NT2/D1 (cell line): ENCODE data around the gene ANKRD13D.

Experiments used
- DNase-seq: peaks from one replicate; pipeline ENCODE4 v3.0.0-alpha.2; 2011; ENCODE audit warnings: low read depth, low spot score
- H3K27me3 ChIP-seq: 2 replicates; pipeline ENCODE4 v1.6.0; 2011; ENCODE audit warnings: mild to moderate bottlenecking; ENCODE audit not compliant: insufficient read length, insufficient read depth
- H3K36me3 ChIP-seq: 2 replicates; pipeline ENCODE4 v1.6.1; 2011; ENCODE audit warnings: mild to moderate bottlenecking, low read length, mixed read lengths; ENCODE audit not compliant: insufficient read depth, insufficient read length
- H3K4me1 ChIP-seq: 2 replicates; pipeline ENCODE4 v1.5.1; 2011; ENCODE audit not compliant: insufficient read depth, insufficient read length
- H3K4me3 ChIP-seq: 2 replicates; pipeline ENCODE4 v1.5.1; 2011; ENCODE audit warnings: low read depth; ENCODE audit not compliant: insufficient read length
- H3K9ac ChIP-seq: 2 replicates; pipeline ENCODE4 v1.6.0; 2011; ENCODE audit warnings: low read depth; ENCODE audit not compliant: insufficient read length
- H3K9me3 ChIP-seq: 2 replicates; pipeline ENCODE4 v1.5.1; 2011; ENCODE audit warnings: mild to moderate bottlenecking, low read length; ENCODE audit not compliant: insufficient read depth
- SUZ12 ChIP-seq: IDR thresholded peaks from 2 replicates; pipeline ENCODE4 v1.6.1; 2011; ENCODE audit not compliant: insufficient read length, insufficient read depth; ENCODE audit errors: extremely low read depth
- YY1 ChIP-seq: IDR thresholded peaks from 2 replicates; pipeline ENCODE4 v1.6.1; 2011; ENCODE audit not compliant: insufficient read length, insufficient read depth
- ZNF274 ChIP-seq: IDR thresholded peaks from 2 replicates; pipeline ENCODE4 v1.6.1; 2011; ENCODE audit warnings: mild to moderate bottlenecking, low read depth, low read length

ANKRD13D gene

DNA sequence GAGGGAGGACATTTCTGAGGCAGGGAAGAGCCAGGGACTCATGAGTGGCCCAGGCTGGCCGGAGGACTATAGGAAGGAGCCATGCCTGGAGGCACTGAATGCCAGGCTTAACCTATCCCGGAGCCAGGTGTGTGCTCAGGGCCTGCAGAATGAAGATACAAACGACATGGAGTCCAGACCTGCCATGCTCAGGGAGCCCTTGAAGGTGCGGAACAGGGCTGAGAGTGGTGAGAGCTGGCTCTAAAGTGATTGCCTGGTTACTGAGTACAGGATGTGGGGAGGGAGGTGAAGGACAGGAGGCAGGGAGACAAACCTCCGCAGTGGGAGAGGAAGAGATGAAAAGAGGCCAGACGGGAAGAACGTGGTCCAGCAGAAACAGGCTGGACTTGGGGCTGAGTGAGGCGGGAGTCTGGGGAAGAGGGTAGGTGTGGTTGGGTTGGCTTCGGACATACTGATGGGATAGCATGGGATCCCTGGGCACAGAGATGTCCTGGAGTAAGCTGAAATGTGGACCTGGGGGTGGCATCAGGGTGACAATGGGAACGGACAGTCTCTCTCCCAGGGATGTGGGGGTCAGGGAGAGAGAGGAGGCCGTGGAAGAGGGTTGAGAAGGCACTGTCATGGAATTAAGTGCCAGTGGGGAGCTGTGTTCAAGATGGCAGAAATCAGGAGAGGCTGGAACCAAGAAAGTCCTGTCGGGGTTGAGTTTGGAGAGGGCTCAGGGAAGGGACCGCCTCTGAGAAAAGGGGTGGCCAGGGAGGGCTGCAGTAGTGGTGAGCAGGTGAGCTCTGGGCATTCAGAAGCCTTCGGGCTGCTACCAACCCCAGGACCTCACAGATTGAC is 1.5 kb upstream of the ANKRD13D start:
- H3K9ac ChIP-seq: peak overlapping the region; percentile 100
- H3K9me3 ChIP-seq: no peaks in the 10 kb centered on the region
- H3K36me3 ChIP-seq: peaks cover 75% of the 10 kb centered on the region
- H3K4me1 ChIP-seq: peaks cover 29% of the 10 kb centered on the region
- H3K4me3 ChIP-seq: peak overlapping the region; percentile 89
- no peaks in the 10 kb centered on the region for H3K27me3 ChIP-seq
- no peak for DNase-seq
- TF ChIP-seq YY1 (no peak), ZNF274 (no peak), SUZ12 (no peak)

DNA sequence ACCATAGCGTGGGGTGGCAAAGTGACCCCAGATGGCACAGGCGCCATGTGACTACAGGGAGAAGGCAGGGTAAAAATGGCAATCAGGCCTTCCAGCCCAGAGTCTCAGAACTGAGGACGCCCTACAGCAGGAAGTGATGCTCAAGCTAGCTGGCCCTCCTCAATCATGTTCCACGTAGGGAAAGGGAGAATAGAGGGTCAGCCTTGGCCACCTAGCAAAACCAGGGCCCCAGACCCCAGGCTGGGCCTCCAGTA is 978 bp upstream of the ANKRD13D start:
- Histone ChIP-seq H3K4me1 (peaks cover 29% of the 10 kb centered on the region), H3K36me3 (peaks cover 75% of the 10 kb centered on the region), H3K27me3 (no peaks in the 10 kb centered on the region), H3K9ac (peak overlapping the region; percentile 100), H3K4me3 (peak overlapping the region; percentile 89), H3K9me3 (no peaks in the 10 kb centered on the region)
- DNase-seq: no peak
- TF ChIP-seq ZNF274: no peak

DNA sequence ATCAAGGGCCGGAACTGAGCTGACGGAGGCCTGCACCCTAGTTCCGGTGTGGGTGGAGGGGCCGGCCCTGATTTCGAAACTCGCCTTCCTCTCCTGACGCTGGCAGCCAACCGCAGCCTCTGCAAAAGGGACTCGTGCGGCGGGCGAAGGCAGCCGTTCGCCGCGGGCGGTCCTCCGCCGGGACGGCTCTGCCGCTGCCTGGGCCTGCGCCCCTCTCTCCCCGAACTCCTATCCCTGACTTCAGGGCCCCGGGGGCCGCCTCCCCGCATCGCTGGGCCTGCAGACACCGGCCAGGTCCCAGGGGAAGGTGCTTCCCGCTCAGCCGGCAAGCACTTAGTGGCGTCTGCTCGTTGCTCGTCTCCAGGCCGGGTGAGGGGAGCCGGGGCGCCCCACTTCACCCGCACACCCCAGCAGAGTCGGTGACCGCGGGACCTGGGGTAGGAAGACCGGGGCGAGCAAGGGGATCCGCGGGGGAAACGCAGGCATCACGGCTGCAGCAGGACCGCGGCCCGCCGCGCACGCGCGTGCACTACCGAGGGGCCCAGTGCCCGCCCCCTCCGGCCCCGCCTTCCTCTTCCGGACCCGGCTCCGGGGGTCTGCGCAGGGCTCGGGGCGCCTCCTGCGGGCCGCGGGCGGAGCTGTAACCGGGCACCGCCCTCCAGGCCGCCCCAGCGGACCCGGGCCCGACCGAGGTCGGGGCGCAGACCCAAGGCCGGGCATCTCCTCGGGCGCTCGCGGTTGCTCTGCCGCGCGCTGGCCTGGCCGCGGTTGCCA is 464 bp upstream of the ANKRD13D start:
- H3K4me1 ChIP-seq: peaks cover 29% of the 10 kb centered on the region
- DNase-seq: peak; percentile 93
- TF ChIP-seq ZNF274 (no peak), YY1 (no peak), SUZ12 (no peak)
- no peaks in the 10 kb centered on the region for H3K27me3 ChIP-seq
- peak overlapping the region; percentile 100 for H3K9ac ChIP-seq
- peak overlapping the region; percentile 89 for H3K4me3 ChIP-seq
- H3K9me3 ChIP-seq: no peaks in the 10 kb centered on the region
- H3K36me3 ChIP-seq: peaks cover 75% of the 10 kb centered on the region

DNA sequence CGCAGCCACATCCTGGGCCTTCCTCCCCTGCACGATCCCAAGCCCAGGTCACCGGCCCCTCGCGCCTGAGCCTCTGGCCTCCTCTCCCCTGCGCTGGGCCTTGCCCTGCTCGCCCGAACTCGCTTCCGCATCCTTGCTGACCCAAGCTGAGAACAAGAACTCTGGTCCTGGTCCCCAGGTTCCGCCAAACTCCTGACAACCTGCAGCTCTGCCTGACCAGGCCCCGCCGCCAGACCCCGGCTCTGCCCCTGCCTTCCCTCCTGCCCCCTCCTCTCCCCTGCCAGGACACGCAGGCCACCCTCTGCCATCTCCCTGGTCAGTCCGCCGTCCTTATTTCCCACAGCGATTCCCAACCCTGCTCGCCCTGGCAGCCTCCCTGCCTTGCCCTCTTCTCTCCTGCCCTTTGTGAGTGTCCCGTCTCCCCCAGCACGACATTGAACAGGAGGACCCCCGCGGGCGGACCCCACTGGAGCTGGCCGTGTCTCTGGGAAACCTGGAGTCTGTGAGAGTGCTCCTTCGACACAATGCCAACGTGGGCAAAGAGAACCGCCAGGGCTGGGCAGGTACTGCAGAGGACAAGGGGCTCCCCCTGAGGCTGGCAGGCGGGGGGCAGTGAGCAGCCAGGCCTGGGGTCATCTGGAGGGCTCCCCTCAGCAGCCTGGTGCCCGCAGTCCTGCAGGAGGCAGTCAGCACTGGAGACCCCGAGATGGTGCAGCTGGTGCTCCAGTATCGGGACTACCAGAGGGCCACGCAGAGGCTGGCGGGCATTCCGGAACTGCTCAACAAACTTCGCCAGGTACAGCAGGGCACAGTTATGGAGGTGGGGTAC is 762 bp downstream of the ANKRD13D start:
- H3K27me3 ChIP-seq: no peaks in the 10 kb centered on the region
- peaks cover 72% of the 10 kb centered on the region for H3K36me3 ChIP-seq
- no peak for DNase-seq
- TF ChIP-seq YY1 (no peak), ZNF274 (no peak), SUZ12 (no peak)
- H3K4me1 ChIP-seq: peaks cover 29% of the 10 kb centered on the region
- H3K9ac ChIP-seq: peak overlapping the region; percentile 90
- peak overlapping the region; percentile 67 for H3K4me3 ChIP-seq
- H3K9me3 ChIP-seq: peaks cover 7% of the 10 kb centered on the region

DNA sequence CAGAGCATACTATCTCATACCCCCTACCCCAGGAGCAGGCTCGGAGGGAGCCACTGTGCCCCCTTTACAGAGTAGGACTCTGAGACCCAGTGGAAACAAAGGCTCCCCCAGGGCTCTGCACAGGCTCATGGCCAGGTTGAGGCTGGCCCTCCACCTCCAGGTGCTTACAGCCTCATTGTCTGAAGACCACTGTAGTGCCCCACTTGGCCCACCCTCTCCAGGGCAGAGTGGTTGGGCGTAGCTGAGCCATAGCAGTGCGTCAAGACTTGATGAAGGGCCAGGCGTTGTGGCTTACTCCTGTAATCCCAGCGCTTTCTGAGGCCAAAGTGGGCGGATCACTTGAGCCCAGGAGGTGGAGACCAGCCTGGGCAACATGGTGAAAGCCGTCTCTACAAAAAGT is 1.7 kb downstream of the ANKRD13D start:
- peaks cover 29% of the 10 kb centered on the region for H3K4me1 ChIP-seq
- peaks cover 64% of the 10 kb centered on the region for H3K36me3 ChIP-seq
- H3K9ac ChIP-seq: peak overlapping the region; percentile 90
- H3K4me3 ChIP-seq: peak overlapping the region; percentile 67
- no peak for DNase-seq
- H3K27me3 ChIP-seq: no peaks in the 10 kb centered on the region
- no peak for TF ChIP-seq YY1
- TF ChIP-seq SUZ12: no peak
- no peak for TF ChIP-seq ZNF274
- H3K9me3 ChIP-seq: peaks cover 17% of the 10 kb centered on the region

DNA sequence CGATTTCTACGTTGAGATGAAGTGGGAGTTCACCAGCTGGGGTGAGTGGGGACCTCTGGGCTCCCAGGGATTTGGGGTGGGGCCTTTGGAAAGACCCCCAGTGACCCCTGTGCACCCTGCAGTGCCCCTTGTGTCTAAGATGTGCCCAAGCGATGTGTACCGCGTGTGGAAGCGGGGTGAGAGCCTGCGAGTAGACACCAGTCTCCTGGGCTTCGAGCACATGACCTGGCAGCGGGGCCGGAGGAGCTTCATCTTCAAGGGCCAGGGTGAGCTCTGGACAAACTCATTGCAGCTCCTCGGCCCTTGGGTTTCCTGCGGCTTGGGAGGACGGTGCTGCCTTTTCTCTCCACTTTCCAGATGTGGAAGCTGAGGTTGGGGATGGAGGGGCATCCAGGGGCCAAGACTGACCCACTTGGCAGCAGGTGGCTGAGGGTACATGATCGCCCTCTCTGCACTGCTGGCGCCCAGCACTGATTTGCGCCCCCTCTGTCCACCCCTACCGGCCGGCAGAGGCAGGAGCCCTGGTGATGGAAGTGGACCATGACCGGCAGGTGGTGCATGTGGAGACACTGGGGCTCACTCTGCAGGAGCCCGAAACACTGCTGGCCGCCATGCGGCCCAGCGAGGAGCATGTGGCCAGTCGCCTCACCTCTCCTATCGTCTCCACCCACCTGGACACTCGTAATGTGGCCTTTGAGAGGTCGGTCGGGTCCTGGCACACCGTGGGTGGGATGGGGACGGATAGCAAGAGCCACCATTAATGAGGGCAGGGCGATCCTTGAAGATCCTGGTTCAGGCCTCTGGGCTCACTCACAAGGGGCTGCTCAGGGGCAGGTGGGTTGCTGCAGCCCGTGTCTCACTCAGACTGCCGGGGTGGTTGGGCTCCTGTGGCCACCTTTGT is 2.6 kb downstream of the ANKRD13D start:
- no peak for DNase-seq
- no peak overlapping the region for H3K4me3 ChIP-seq
- H3K4me1 ChIP-seq: peaks cover 27% of the 10 kb centered on the region
- H3K9ac ChIP-seq: no peak overlapping the region
- H3K27me3 ChIP-seq: no peaks in the 10 kb centered on the region
- TF ChIP-seq YY1 (no peak), ZNF274 (no peak), SUZ12 (no peak)
- H3K36me3 ChIP-seq: peaks cover 63% of the 10 kb centered on the region
- H3K9me3 ChIP-seq: peaks cover 26% of the 10 kb centered on the region
